ENCODE measurements around the gene ACVR1.
"Not testable (repeated sequence)": the region's sequence is repeated elsewhere in the genome, so short reads cannot be mapped to it uniquely, and the experiment has no call there.

The ACVR1 gene

GRCh38 chr2:157758586-157758985 lies 117.5 kb downstream of the ACVR1 start:
- in situ Hi-C loops (cut with MboI; ENCODE audit: low pct_unique_long_range_greater_than_20kb, low sequenced_read_pairs, unreplicated experiment) = loop anchor here (25.0 kb wide), 1 partner anchor 446 kb away; no protein-coding TSS in a partner anchor
- TF ChIP-seq CTCF (IDR thresholded peaks at IDR 0.05; ENCODE audit: extremely low read depth, insufficient read depth, missing control alignments) = no peak
- no peak for DNase-seq (ENCODE audit: low spot score)

- TF ChIP-seq CTCF (IDR thresholded peaks at IDR 0.05; ENCODE audit: extremely low read depth, insufficient read depth, missing control alignments) = no peak
- in situ Hi-C loops (cut with MboI; ENCODE audit: low pct_unique_long_range_greater_than_20kb, low sequenced_read_pairs, unreplicated experiment) = loop anchor here (25.0 kb wide), 1 partner anchor 445 kb away; no protein-coding TSS in a partner anchor
- DNase-seq (ENCODE audit: low spot score) = no peak
These were observed 118.6 kb downstream of the ACVR1 start for GRCh38 chr2:157757500-157757899.

- in situ Hi-C loops (cut with MboI; ENCODE audit: low pct_unique_long_range_greater_than_20kb, low sequenced_read_pairs, unreplicated experiment) = loop anchor here (25.0 kb wide), 1 partner anchor 444 kb away; no protein-coding TSS in a partner anchor
- not testable (repeated sequence) for DNase-seq (ENCODE audit: low spot score)
These were observed 119.7 kb downstream of the ACVR1 start for GRCh38 chr2:157756447-157756846.

GRCh38 chr2:157751462-157752058 lies 124.6 kb downstream of the ACVR1 start:
- no peak for DNase-seq (ENCODE audit: low spot score)
- in situ Hi-C loops (cut with MboI; ENCODE audit: low pct_unique_long_range_greater_than_20kb, low sequenced_read_pairs, unreplicated experiment) = loop anchor here (25.0 kb wide), 1 partner anchor 439 kb away; no protein-coding TSS in a partner anchor
- peak; percentile 43 for TF ChIP-seq CTCF (IDR thresholded peaks at IDR 0.05; ENCODE audit: extremely low read depth, insufficient read depth, missing control alignments)

GRCh38 chr2:157749684-157750083 lies 126.4 kb downstream of the ACVR1 start:
- TF ChIP-seq CTCF (IDR thresholded peaks at IDR 0.05; ENCODE audit: extremely low read depth, insufficient read depth, missing control alignments) = no peak
- no peak for DNase-seq (ENCODE audit: low spot score)
- in situ Hi-C loops (cut with MboI; ENCODE audit: low pct_unique_long_range_greater_than_20kb, low sequenced_read_pairs, unreplicated experiment) = loop anchor here (25.0 kb wide), 1 partner anchor 437 kb away; no protein-coding TSS in a partner anchor

GRCh38 chr2:157748371-157749142 lies 127.6 kb downstream of the ACVR1 start:
- in situ Hi-C loops (cut with MboI; ENCODE audit: low pct_unique_long_range_greater_than_20kb, low sequenced_read_pairs, unreplicated experiment) = no loop called here
- DNase-seq (ENCODE audit: low spot score) = no peak
- TF ChIP-seq CTCF (IDR thresholded peaks at IDR 0.05; ENCODE audit: extremely low read depth, insufficient read depth, missing control alignments) = no peak

All from GM13977 (cell line).